HG02588 (cell line): ENCODE data around the gene CRYGA.
"Not testable (repeated sequence)": the region's sequence is repeated elsewhere in the genome, so short reads cannot be mapped to it uniquely, and the experiment has no call there.

Experiments used
- ATAC-seq: cut with Tn5 transposase; IDR thresholded peaks from one replicate; pipeline ENCODE4 v1.9.1; 2021; ENCODE audit warnings: mild to moderate bottlenecking, moderate library complexity; ENCODE audit not compliant: unreplicated experiment

CRYGA gene

DNA sequence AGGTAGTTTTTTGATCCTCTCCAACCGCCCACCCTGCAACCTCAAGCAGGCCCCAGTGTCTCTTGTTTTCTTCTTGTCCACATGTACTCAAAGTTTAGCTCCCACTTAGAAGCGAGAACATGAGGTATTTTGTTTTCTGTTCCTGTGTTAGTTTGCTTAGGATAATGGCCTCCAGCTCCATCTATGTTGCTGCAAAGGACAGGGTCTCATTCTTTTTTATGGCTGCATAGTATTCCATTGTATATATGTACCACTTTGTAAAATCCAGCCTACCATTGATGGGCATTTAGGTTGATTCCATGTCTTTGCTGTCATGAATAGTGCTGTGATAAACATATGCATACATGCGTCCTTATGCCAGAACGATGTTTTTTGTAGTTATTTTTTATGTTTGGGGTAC lies 36.3 kb downstream of the CRYGA start:
- ATAC-seq = no peak

DNA sequence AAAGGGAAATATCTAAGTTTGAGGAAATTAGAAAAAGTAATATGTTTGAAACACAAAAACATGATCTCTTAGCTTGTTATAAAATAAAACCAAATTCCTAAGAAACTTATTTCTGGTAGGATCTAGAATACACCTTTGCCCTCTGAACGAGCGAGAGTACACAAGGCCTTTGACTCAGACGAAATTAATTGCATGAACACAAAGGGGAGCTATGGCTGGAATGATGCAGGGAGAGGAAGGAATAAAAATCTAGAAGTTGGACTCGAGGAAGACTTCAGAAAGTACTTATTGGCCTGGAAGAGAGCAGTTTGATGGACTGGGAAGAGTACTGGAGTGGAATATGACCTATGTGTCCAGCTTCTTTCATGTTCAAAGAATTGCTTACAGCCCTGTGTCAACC lies 38.1 kb downstream of the CRYGA start:
- no peak for ATAC-seq

DNA sequence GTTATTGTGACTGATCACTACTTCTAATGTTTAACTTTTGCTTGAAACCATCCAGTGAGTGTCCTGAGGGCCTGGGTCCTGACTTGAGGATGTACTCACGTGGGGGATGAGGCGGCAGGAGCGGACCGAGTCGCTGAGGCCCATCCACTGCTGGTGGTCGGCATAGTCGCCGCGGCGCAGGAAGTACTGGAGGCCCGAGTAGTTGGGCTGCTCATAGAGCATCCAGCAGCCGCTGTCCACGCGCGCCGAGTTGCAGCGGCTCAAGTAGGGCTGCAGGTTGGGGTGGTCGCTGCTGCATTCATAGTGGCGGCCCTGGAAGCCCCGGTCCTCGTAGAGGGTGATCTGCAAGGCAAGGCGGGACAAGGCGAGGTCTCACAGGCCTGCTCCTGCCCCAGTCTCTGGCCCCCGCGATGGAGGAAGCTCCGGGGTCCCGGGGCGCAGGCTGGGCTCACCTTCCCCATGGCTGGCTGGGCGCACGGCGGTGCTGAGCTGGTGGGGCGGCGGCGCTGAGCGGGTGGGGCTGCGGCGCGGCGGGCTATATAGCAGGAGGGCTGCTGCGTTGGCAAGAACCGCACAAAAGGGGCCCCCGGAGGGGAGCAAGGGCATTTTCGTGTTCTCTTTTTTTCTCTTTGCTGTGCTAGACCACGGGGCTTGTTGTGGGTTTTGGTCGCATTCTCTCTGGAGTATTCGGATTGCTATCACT lies 39.2 kb downstream of the CRYGA start, which contains the start of gene CRYGD:
TSS of gene CRYGD (minus strand) at position 512 of the 703 bp plus-strand sequence. CDS start at position 461, 51 bp downstream.
- not testable (repeated sequence) for ATAC-seq

DNA sequence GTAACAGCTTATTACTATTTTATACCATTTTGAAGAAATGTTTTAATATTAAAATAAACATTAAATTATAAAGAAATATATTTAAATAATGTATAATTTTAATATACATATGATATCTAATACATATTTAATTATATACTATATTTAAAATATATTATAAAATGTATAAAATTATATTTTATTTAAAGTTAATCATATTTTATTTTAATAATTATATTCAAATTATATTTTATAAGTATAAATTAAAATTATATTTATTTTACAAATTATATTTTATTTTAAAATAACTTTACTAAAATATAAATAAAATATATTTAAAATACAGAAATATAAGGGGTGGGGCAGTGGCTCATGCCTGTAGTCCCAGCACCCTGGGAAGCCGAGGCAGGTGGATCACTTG lies 41.1 kb downstream of the CRYGA start:
- no peak for ATAC-seq

DNA sequence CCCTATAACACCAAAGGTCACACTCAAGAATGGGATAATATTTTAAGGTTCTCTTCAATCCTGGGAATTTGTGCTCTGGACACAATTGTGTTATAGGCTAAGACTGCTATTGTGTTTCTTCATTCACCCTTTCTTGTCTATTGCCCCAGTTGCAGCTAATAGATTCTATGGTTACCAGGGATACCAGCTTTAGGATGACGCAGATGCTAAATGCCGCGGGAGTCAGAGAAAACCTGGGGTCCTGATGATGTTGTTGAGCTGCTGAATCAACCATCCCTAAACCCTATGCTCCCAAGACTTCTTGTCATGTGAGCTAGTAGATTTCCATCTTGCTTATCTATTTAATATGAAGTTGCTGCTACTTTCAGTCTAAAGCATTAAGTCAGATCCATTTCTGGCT lies 44.5 kb downstream of the CRYGA start:
- no peak for ATAC-seq

DNA sequence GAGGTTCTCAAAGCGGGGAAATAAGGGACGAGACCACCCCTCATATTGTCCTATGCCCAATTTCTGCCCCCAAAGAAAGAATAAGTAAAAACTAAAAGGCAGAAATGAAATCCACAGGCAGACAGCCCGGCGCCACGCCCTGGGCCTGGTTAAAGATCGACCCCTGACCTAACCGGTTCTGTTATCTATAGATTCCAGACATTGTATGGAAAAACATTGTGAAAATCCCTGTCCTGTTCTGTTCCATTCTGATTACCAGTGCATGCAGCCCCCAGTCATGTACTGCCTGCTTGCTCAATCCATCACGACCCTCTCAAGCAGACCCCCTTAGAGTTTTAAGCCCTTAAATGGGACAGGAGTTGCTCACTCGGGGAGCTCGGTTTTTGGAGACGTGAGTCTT lies 46.0 kb downstream of the CRYGA start:
- not testable (repeated sequence) for ATAC-seq

DNA sequence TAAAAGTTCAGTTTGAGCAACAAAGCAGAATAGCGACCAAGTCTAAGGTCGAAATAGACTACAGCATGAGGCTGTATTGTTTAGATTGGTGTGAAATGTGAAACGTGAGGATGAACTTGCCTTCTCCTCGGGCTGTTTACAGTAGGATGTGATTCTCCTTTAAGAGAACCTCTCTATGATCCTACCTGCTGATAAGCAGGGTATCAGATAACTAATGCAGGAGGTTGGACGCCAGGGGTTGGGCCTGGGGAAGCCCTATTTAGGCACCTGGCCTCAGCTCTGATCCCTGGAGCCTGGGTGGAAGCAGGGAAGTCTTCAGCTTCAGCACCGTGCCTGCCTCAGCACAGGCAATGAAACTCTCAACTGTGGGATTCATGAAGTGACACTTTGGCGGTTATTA lies 50.4 kb downstream of the CRYGA start:
- no peak for ATAC-seq

DNA sequence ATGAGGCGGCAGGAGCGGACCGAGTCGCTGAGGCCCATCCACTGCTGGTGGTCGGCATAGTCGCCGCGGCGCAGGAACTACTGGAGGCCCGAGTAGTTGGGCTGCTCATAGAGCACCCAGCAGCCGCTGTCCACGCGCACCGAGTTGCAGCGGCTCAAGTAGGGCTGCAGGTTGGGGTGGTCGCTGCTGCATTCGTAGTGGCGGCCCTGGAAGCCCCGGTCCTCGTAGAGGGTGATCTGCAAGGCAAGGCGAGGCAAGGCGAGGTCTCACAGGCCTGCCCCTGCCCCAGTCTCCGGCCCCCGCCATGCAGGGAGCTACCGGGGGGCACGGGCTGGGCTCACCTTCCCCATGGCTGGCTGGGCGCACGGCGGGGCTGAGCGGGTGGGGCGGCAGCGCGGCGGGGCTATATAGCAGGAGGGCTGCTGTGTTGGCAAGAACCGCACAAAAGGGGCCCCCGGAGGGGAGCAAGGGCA lies 51.1 kb downstream of the CRYGA start:
- ATAC-seq = not testable (repeated sequence)
